ENCODE results near the gene ITGAL.

Gene ITGAL

GRCh38 chr16:30510376-30510938 lies 37.9 kb downstream of the ITGAL start:
- H3K4me1 ChIP-seq (ENCODE audit: low read length): no peaks in the 10 kb centered on the region

GRCh38 chr16:30511509-30511908 lies 39.0 kb downstream of the ITGAL start:
- H3K36me3 ChIP-seq (replicated peaks; ENCODE audit: insufficient read depth, low read length): no peaks in the 10 kb centered on the region
- TF ChIP-seq CTCF (IDR thresholded peaks at IDR 0.05; ENCODE audit: low read length): no peak
- no peak for TF ChIP-seq EZH2 (optimal IDR thresholded peaks at IDR 0.05; ENCODE audit: low read depth, low read length)
- TF ChIP-seq EZH2phosphoT487 (IDR thresholded peaks at IDR 0.05; ENCODE audit: low read length): no peak
- H3K27ac ChIP-seq (ENCODE audit: low read length): no peak overlapping the region
- H3K9me3 ChIP-seq (replicated peaks; ENCODE audit: insufficient read depth, low read length): no peaks in the 10 kb centered on the region
- H2AFZ ChIP-seq (ENCODE audit: low read length): no peak overlapping the region
- H3K4me2 ChIP-seq (ENCODE audit: low read depth, low read length): no peak overlapping the region
- no peaks in the 10 kb centered on the region for H4K20me1 ChIP-seq (ENCODE audit: insufficient read depth, low read length)
- H3K9me2 ChIP-seq (replicated peaks; ENCODE audit: insufficient read depth, low read length): no peaks in the 10 kb centered on the region
- H3K4me1 ChIP-seq (ENCODE audit: low read length): no peaks in the 10 kb centered on the region
- H3K9ac ChIP-seq (ENCODE audit: low read length): no peak overlapping the region
- H3K27me3 ChIP-seq (replicated peaks; ENCODE audit: insufficient read depth, low read length): no peaks in the 10 kb centered on the region
- H3F3A ChIP-seq (ENCODE audit: insufficient read depth, low read length): no peaks in the 10 kb centered on the region
- no peak for DNase-seq
- H3K79me2 ChIP-seq (ENCODE audit: low read length): no peaks in the 10 kb centered on the region
- H3K4me3 ChIP-seq (ENCODE audit: low read length): no peak overlapping the region

More at GRCh38 chr16:30510376-30510938, 37.9 kb downstream of the ITGAL start:
- no peak overlapping the region for H3K27ac ChIP-seq (ENCODE audit: low read length)
- no peaks in the 10 kb centered on the region for H4K20me1 ChIP-seq (ENCODE audit: insufficient read depth, low read length)
- no peaks in the 10 kb centered on the region for H3F3A ChIP-seq (ENCODE audit: insufficient read depth, low read length)
- no peak overlapping the region for H3K4me3 ChIP-seq (ENCODE audit: low read length)
- DNase-seq: no peak
- H3K9me3 ChIP-seq (replicated peaks; ENCODE audit: insufficient read depth, low read length): no peaks in the 10 kb centered on the region
- no peaks in the 10 kb centered on the region for H3K79me2 ChIP-seq (ENCODE audit: low read length)
- no peak overlapping the region for H3K9ac ChIP-seq (ENCODE audit: low read length)
- H3K27me3 ChIP-seq (replicated peaks; ENCODE audit: insufficient read depth, low read length): no peaks in the 10 kb centered on the region
- no peak overlapping the region for H2AFZ ChIP-seq (ENCODE audit: low read length)
- TF ChIP-seq EZH2phosphoT487 (IDR thresholded peaks at IDR 0.05; ENCODE audit: low read length) (no peak), EZH2 (optimal IDR thresholded peaks at IDR 0.05; ENCODE audit: low read depth, low read length) (no peak)
- H3K4me2 ChIP-seq (ENCODE audit: low read depth, low read length): no peak overlapping the region
- H3K36me3 ChIP-seq (replicated peaks; ENCODE audit: insufficient read depth, low read length): no peaks in the 10 kb centered on the region
- no peaks in the 10 kb centered on the region for H3K9me2 ChIP-seq (replicated peaks; ENCODE audit: insufficient read depth, low read length)

GRCh38 chr16:30515275-30515674 lies 42.7 kb downstream of the ITGAL start:
- Histone ChIP-seq H3K27me3 (replicated peaks; ENCODE audit: insufficient read depth, low read length) (no peaks in the 10 kb centered on the region), H3K27ac (ENCODE audit: low read length) (no peak overlapping the region), H3K79me2 (ENCODE audit: low read length) (no peaks in the 10 kb centered on the region), H4K20me1 (ENCODE audit: insufficient read depth, low read length) (no peaks in the 10 kb centered on the region), H3K9me2 (replicated peaks; ENCODE audit: insufficient read depth, low read length) (no peaks in the 10 kb centered on the region), H3K4me1 (ENCODE audit: low read length) (no peaks in the 10 kb centered on the region), H3K4me3 (ENCODE audit: low read length) (no peak overlapping the region), H3K4me2 (ENCODE audit: low read depth, low read length) (no peak overlapping the region), H3K9me3 (replicated peaks; ENCODE audit: insufficient read depth, low read length) (no peaks in the 10 kb centered on the region), H3K36me3 (replicated peaks; ENCODE audit: insufficient read depth, low read length) (no peaks in the 10 kb centered on the region), H2AFZ (ENCODE audit: low read length) (no peak overlapping the region), H3K9ac (ENCODE audit: low read length) (no peak overlapping the region), H3F3A (ENCODE audit: insufficient read depth, low read length) (no peaks in the 10 kb centered on the region)
- TF ChIP-seq EZH2phosphoT487 (IDR thresholded peaks at IDR 0.05; ENCODE audit: low read length) (no peak), CTCF (IDR thresholded peaks at IDR 0.05; ENCODE audit: low read length) (no peak), EZH2 (optimal IDR thresholded peaks at IDR 0.05; ENCODE audit: low read depth, low read length) (no peak)
- no peak for DNase-seq

GRCh38 chr16:30518552-30518951 lies 46.0 kb downstream of the ITGAL start:
- no peak for DNase-seq
- TF ChIP-seq EZH2phosphoT487 (IDR thresholded peaks at IDR 0.05; ENCODE audit: low read length): no peak
- no peak for TF ChIP-seq EZH2 (optimal IDR thresholded peaks at IDR 0.05; ENCODE audit: low read depth, low read length)
- TF ChIP-seq CTCF (IDR thresholded peaks at IDR 0.05; ENCODE audit: low read length): no peak
- no peaks in the 10 kb centered on the region for H4K20me1 ChIP-seq (ENCODE audit: insufficient read depth, low read length)
- no peaks in the 10 kb centered on the region for H3K79me2 ChIP-seq (ENCODE audit: low read length)
- H3F3A ChIP-seq (ENCODE audit: insufficient read depth, low read length): no peaks in the 10 kb centered on the region; the same call in 1 of the 2 replicates
- H3K4me1 ChIP-seq (ENCODE audit: low read length): no peaks in the 10 kb centered on the region
- no peaks in the 10 kb centered on the region for H3K9me3 ChIP-seq (replicated peaks; ENCODE audit: insufficient read depth, low read length)
- H3K9me2 ChIP-seq (replicated peaks; ENCODE audit: insufficient read depth, low read length): no peaks in the 10 kb centered on the region
- H2AFZ ChIP-seq (ENCODE audit: low read length): no peak overlapping the region
- no peak overlapping the region for H3K4me2 ChIP-seq (ENCODE audit: low read depth, low read length)
- H3K27me3 ChIP-seq (replicated peaks; ENCODE audit: insufficient read depth, low read length): no peaks in the 10 kb centered on the region
- H3K9ac ChIP-seq (ENCODE audit: low read length): no peak overlapping the region
- no peak overlapping the region for H3K4me3 ChIP-seq (ENCODE audit: low read length)
- H3K36me3 ChIP-seq (replicated peaks; ENCODE audit: insufficient read depth, low read length): no peaks in the 10 kb centered on the region
- no peak overlapping the region for H3K27ac ChIP-seq (ENCODE audit: low read length)

All from MM.1S (cell line).